ENCODE measurements around the gene KCNK18.

DNA sequence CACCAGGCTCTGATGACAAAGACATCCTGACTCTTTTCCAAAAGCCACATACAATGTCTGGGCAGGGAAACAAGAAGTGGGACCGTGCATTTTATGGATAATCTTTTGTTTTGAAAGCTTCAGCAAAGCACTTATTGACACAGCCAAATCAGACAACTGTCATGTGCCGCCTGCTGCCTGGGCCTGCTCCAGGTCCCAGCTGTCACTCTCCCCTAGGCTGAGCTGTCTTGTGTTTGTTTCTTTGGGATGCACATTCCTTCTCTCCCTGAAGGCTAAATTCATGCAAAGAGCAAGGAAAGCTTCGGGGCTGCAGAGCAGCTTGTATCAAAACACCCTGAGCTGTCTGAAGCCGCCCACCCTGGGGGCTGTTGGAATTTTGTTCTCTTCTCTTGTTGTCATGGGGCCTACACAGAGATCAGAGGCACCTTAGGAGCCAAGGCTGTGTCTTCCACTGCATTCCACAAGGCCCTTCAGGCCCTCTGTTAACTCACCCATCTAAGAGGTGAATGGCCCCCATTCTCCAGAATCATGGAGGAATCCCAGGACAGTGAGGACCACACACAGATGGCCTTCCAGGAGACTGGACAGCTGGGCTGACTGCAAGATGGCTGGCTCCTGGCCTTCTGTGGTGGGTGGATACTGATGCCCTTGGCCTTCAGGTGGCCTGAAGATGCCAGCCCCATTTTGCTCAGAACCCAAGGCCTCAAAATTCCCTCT, 25.8 kb downstream of the KCNK18 start:
- no peak for TF ChIP-seq PAX5 (IDR thresholded peaks at IDR 0.05; ENCODE audit: insufficient read depth, low read length, severe bottlenecking)
- TF ChIP-seq POLR2A (IDR thresholded peaks at IDR 0.05; ENCODE audit: low read depth, low read length): no peak
- TF ChIP-seq POLR2AphosphoS5 (IDR thresholded peaks at IDR 0.05; ENCODE audit: low read depth, low read length): no peak
